GM12873 (cell line): ENCODE results near the gene THBS1.

Experiments used
- TF ChIP-seq, protein P1 (sequence below): IDR thresholded peaks from 2 replicates; pipeline ENCODE4 v1.5.1; 2012; ENCODE audit warnings: low read depth, mild to moderate bottlenecking, moderate library complexity, low read length, control low read depth; ENCODE audit not compliant: insufficient read depth; ENCODE audit errors: missing control alignments

The THBS1 gene

DNA sequence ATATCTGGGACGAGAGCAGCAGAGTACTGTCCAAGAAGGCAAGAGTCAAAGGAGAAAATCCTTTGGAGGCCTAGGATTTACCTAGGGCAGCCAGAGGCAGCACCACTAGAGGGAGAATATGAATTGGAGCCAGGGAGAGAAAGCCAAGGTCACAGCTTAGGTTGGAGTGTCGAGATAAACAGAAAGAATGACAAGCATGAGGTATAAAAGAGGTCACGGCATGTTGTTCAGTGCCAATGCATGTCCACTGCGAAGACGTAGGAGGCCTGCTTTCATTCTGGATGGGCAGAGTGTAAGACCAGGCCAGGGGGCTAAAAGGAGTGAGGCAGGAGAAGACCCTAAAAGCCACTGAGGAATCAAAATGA, 47.2 kb downstream of the THBS1 start:
- TF ChIP-seq, protein P1, sequence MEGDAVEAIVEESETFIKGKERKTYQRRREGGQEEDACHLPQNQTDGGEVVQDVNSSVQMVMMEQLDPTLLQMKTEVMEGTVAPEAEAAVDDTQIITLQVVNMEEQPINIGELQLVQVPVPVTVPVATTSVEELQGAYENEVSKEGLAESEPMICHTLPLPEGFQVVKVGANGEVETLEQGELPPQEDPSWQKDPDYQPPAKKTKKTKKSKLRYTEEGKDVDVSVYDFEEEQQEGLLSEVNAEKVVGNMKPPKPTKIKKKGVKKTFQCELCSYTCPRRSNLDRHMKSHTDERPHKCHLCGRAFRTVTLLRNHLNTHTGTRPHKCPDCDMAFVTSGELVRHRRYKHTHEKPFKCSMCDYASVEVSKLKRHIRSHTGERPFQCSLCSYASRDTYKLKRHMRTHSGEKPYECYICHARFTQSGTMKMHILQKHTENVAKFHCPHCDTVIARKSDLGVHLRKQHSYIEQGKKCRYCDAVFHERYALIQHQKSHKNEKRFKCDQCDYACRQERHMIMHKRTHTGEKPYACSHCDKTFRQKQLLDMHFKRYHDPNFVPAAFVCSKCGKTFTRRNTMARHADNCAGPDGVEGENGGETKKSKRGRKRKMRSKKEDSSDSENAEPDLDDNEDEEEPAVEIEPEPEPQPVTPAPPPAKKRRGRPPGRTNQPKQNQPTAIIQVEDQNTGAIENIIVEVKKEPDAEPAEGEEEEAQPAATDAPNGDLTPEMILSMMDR = no peak

DNA sequence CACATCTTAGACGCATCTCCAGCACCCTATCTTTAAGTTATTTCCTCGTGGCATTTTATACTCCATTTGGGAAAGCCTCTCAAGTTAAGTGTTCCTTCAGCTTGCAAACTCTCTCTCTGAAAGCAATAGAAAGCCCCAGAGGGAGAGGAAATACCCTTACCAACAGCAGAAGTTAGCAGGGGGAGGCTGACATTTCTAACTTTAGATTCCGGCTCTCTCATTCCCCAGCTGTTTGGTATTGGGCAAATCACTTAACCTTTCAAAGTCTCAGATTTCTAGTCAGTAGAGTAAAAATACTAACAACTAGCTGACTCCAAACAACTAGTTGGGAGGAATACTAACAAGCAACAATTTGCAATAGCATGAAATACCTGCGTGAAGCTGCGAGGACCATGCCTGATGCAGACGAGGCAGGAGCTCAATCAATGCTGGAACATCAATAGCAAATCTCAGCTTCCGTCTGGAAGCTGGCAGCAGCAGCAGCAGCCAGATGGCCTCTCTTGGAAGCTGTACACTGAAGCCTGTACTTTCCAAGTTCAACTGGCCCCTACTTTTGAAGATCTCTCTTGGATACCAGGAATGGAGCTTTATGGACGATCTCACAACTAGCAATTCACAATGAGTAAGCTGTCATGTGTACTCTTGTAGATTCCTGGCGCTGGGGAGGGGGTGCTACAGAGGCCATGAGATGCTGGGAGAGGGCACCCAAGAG, 47.8 kb downstream of the THBS1 start:
- TF ChIP-seq, protein P1 = no peak

DNA sequence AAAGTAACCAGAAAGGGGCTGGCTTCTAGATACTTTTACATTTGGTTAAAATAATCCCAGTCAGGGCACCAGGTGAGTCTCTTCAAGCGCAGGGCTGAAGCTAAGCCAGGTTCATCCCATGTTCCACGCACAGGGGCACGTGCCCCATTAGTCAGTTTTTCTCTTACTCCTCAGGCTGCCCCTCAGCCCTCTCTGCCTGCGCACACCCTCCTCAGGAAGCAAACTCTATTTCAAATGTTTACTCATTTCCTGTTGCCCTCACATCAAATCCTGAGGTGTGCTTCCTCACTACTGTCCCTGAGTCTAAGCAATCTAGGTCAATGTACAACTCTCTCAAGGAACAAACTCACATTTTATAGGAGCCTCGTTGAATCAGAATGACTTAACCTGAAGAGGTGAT, 48.5 kb downstream of the THBS1 start:
- TF ChIP-seq, protein P1 = no peak

DNA sequence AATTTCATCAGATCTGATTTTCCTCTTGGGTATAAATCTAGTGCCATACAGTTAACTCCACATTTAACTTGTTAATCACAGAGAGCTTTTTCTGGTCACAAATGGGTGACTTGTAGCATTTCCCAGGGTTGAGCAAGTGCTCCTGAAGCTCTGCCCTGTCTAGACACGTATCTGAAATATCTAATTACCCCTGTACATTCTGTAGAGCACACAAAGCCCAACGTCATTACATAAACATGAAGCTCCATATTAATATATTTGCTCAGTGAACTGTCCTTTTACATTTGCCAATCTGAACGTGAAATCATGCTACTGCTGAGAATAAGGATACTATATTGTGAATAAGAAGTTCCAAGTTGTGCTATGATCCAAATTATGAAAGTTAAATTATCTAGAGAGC, 49.0 kb downstream of the THBS1 start:
- TF ChIP-seq, protein P1 = no peak

DNA sequence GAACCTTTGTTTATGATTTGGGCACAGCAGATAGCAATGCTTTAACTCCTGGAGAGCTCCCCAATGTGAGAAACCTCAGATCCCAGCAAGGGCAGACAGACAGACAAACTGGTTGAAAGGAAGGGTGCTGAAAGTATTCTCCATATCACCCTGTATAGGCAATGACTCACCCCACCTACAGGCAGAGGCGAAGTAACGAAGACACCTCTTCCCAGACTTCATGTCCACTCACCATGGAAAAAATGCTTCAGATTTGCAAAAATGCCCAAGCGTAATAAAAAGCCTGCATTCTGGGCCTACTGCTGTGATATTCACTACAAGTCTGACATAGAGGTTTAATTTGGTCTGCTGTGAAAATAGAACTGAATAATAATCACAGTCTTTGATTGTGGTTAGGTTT, 50.5 kb downstream of the THBS1 start:
- TF ChIP-seq, protein P1 = no peak

DNA sequence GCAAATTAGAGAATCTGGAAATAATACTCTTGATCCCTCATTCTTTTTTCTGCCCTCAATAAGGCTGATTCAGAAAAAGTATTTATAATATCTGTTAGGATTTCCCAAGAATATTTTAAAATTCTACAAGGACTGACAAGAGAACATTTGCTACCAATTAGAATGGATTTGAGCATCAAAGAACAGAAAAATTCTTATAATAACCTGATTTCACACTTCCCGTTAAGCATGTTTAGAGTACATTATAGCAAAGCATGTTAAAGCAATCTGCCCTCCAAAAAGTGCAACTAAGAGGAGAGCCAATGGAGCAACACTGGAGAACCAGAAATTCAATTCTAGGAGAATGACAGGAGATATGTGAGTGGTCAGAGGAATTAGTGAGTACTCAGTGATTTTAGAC, 57.2 kb downstream of the THBS1 start:
- TF ChIP-seq, protein P1 = no peak

DNA sequence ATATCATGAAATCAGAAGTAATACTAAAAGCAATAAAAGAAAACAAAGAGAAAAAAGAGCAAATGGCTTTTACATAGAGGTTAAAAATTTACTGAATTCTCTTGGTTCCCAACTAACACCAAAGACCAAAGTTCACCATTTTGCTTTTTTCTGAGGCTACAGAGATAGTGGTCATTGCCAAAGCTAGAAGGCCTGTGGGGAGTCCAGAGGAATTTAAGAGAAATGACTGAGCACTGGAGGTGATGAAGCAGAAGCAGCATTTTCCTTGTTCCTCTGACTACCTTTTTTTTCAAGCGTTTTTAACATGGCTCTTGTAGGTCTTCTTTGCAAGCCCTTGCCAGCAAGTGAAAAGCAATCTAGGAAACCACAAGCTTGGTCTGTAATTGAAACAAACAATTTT, 58.2 kb downstream of the THBS1 start:
- TF ChIP-seq, protein P1 = no peak

DNA sequence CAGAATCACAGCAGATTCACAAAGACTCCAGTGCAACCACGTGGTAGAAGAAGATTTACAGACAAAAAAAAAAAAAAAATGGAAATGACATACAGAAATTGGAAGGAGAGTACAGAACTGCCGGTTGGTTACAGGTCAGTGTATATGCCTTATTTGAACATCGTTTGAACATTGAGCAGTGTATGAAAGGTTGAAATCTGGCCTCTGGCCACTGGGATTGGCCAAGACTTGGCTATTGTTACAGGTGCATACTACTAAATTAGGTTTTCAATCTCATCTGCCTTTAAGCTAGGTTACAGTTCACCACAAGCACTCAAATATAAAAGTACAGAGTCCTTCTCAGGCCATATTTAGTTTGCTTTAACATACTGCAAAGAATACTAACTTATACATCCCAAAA, 59.8 kb downstream of the THBS1 start:
- TF ChIP-seq, protein P1 = no peak
